ENCODE results near the gene PGAP6. TPM values are rescaled to one million over a fixed set of nuclear protein-coding genes. Genes with fewer than 3 reads are reported as not detected.

The PGAP6 gene
- total and polyA plus RNA-seq, 2 of the 13 experiments (the other 11 are each of a cell fraction or from before 2014, with no cell fraction given): 52.7 to 136 TPM

DNA sequence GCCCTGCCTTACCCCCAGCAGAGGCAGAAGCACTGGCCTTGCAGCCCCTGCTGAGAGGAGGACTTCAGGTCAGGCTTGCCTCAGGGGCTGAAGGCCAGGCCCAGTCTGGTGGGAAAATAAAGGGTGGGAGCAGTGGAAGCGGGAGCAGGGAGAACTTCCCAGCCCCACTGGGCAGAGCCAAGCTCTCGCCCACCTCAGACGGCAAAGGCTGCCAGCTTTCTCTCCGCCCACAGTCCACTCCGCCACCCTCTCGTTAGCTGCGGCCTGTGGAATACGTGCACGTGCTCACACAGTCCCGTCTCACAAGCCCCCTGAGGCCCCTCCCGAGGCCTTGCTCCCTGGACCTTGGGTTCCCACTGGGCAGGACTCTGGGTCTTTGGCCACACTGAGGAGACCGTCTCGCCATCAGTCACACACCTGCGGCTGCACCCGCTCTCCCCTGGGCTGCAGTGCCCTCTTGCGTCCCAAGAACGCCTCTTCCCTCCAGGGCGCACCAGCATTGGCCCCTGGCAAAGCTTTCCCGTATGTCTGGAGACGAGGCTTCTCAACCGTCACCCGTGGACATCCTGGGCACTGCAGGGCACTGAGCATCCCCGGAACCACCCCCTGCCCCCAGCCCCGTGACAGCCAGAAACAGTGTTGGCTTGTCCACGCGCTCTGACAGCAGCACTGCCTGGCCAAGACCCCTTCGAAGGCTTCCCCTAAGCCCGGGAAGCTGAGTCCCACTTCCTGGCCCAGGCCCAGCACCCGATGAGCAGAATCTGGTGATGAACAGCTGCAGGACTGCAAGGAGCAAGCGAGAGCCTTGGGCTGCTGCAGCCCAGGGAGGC, 19.7 kb downstream of the PGAP6 start (continued):
- TF ChIP-seq, protein P1, sequence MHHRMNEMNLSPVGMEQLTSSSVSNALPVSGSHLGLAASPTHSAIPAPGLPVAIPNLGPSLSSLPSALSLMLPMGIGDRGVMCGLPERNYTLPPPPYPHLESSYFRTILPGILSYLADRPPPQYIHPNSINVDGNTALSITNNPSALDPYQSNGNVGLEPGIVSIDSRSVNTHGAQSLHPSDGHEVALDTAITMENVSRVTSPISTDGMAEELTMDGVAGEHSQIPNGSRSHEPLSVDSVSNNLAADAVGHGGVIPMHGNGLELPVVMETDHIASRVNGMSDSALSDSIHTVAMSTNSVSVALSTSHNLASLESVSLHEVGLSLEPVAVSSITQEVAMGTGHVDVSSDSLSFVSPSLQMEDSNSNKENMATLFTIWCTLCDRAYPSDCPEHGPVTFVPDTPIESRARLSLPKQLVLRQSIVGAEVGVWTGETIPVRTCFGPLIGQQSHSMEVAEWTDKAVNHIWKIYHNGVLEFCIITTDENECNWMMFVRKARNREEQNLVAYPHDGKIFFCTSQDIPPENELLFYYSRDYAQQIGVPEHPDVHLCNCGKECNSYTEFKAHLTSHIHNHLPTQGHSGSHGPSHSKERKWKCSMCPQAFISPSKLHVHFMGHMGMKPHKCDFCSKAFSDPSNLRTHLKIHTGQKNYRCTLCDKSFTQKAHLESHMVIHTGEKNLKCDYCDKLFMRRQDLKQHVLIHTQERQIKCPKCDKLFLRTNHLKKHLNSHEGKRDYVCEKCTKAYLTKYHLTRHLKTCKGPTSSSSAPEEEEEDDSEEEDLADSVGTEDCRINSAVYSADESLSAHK (CRISPR knock-in tag; IDR thresholded peaks at IDR 0.05; ENCODE audit: borderline replicate concordance): no peak
- TF ChIP-seq ZNF138 (CRISPR knock-in tag; IDR thresholded peaks at IDR 0.05; ENCODE audit: low read depth) (0 out of 2 replicates have a peak, but pooled peaks have one; percentile 54), ZNF296 (CRISPR knock-in tag; conservative IDR thresholded peaks at IDR 0.05) (peak; percentile 93), GTF3A (CRISPR knock-in tag; conservative IDR thresholded peaks at IDR 0.05) (0 out of 2 replicates have a peak, but pooled peaks have one; percentile 20), SNAI1 (CRISPR knock-in tag; IDR thresholded peaks at IDR 0.05; ENCODE audit: borderline replicate concordance) (no peak), EHMT2 (IDR thresholded peaks at IDR 0.05; ENCODE audit: borderline replicate concordance, low read depth, low read length) (no peak), NR1H2 (CRISPR knock-in tag; IDR thresholded peaks at IDR 0.05; ENCODE audit: borderline replicate concordance, low read depth) (no peak), HNF4A (CRISPR knock-in tag; IDR thresholded peaks at IDR 0.05) (peak; percentile 83), GABPA (IDR thresholded peaks at IDR 0.05; ENCODE audit: low read depth, low read length) (no peak), GABPA (CRISPR knock-in tag; IDR thresholded peaks at IDR 0.05; ENCODE audit: low read depth) (peak; percentile 47; the same call in 1 of the 2 replicates), ZSCAN21 (CRISPR knock-in tag; IDR thresholded peaks at IDR 0.05; ENCODE audit: borderline replicate concordance) (peak; percentile 68; the same call in 1 of the 2 replicates), MLX (CRISPR knock-in tag; IDR thresholded peaks at IDR 0.05) (peak; percentile 69; the same call in 1 of the 2 replicates), DRAP1 (CRISPR knock-in tag; IDR thresholded peaks at IDR 0.05) (0 out of 2 replicates have a peak, but pooled peaks have one; percentile 45), SMAD9 (CRISPR knock-in tag; IDR thresholded peaks at IDR 0.05) (no peak), ZSCAN30 (CRISPR knock-in tag; IDR thresholded peaks at IDR 0.05) (no peak), ZNF274 (CRISPR knock-in tag; IDR thresholded peaks at IDR 0.05) (peak; percentile 50), ZNF569 (CRISPR knock-in tag; IDR thresholded peaks at IDR 0.05; ENCODE audit: borderline replicate concordance) (no peak), ZFP36L1 (CRISPR knock-in tag; IDR thresholded peaks at IDR 0.05) (peak; percentile 32; the same call in 1 of the 2 replicates), CHCHD3 (CRISPR knock-in tag; IDR thresholded peaks at IDR 0.05) (peak; percentile 96), ELF4 (CRISPR knock-in tag; IDR thresholded peaks at IDR 0.05; ENCODE audit: borderline replicate concordance) (no peak), KLF11 (CRISPR knock-in tag; IDR thresholded peaks at IDR 0.05) (peak; percentile 70), FOSL1 (CRISPR knock-in tag; IDR thresholded peaks at IDR 0.05; ENCODE audit: borderline replicate concordance) (no peak), DR1 (CRISPR knock-in tag; IDR thresholded peaks at IDR 0.05) (no peak), SIN3B (IDR thresholded peaks at IDR 0.05; ENCODE audit: low read length) (no peak)
- TF ChIP-seq, protein P2, sequence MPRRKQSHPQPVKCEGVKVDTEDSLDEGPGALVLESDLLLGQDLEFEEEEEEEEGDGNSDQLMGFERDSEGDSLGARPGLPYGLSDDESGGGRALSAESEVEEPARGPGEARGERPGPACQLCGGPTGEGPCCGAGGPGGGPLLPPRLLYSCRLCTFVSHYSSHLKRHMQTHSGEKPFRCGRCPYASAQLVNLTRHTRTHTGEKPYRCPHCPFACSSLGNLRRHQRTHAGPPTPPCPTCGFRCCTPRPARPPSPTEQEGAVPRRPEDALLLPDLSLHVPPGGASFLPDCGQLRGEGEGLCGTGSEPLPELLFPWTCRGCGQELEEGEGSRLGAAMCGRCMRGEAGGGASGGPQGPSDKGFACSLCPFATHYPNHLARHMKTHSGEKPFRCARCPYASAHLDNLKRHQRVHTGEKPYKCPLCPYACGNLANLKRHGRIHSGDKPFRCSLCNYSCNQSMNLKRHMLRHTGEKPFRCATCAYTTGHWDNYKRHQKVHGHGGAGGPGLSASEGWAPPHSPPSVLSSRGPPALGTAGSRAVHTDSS (CRISPR knock-in tag; conservative IDR thresholded peaks at IDR 0.05): no peak
